GM12878 (cell line): ENCODE results near the gene PILRB. TPM values are rescaled to one million over a fixed set of nuclear protein-coding genes. Genes with fewer than 3 reads are reported as not detected.

Source experiments
- ATAC-seq: fragments of 200-7000 bp; cut with Tn5 transposase; 3 replicates; pipeline ENCODE4 v1.9.1; 2020; ENCODE audit warnings: mild to moderate bottlenecking, moderate library complexity
- BruUV-seq: library from RNA; stranded (reverse); fragments of 400-500 nt; replicated peaks from 2 replicates; lab custom pipeline; 2021; lab: Mats Ljungman, UMichigan
- CTCF ChIA-PET: fragments of 300-600 bp; sonication (Branson Sonifier 250); formaldehyde crosslinking; extraction: SDS; loops from one replicate; lab custom pipeline; 2021; ENCODE audit warnings: inconsistent platforms; lab: Yijun Ruan, JAX
- POLR2A ChIA-PET: fragments of 350-600 bp; formaldehyde crosslinking; extraction: SDS; loops from one replicate; lab custom pipeline; 2021; ENCODE audit warnings: inconsistent platforms; lab: Charles Lee
- RAD21 ChIA-PET: fragments of 300-600 bp; sonication (Branson Sonifier 250); formaldehyde crosslinking; loops from one replicate; lab custom pipeline; 2023; ENCODE audit warnings: antibody characterized with exemption; ENCODE audit not compliant: unreplicated experiment; lab: Charles Lee
- SMC1A ChIA-PET: fragments of 300-600 bp; sonication (Branson Sonifier 250); formaldehyde crosslinking; loops from one replicate; lab custom pipeline; 2023; ENCODE audit not compliant: unreplicated experiment, uncharacterized antibody; lab: Charles Lee
- DNase-seq: peaks from one replicate; pipeline ENCODE4 v3.0.0-alpha.2; 2011; ENCODE audit warnings: low read depth, low spot score
- FAIRE-seq: peaks from 3 replicates; lab custom pipeline; 2011; peaks lifted over from hg19 to GRCh38; lab: Jason Lieb, UNC
- H2AFZ ChIP-seq: 2 replicates; pipeline ENCODE4 v1.6.0; 2011; ENCODE audit warnings: low read depth, low read length, control low read depth; ENCODE audit not compliant: control insufficient read depth
- H3K27ac ChIP-seq: 2 replicates; pipeline ENCODE4 v1.5.1; 2011; ENCODE audit warnings: control low read depth; ENCODE audit not compliant: control insufficient read depth, insufficient read depth
- H3K27me3 ChIP-seq, 2 experiments: replicated peaks in 1 of 2; 2 replicates each; pipeline versions ENCODE4 v1.6.0 to v1.6.1; 2011; ENCODE audit warnings: low read length in 1 of 2; ENCODE audit not compliant: control insufficient read depth in 2 of 2, insufficient read depth in 2 of 2
- H3K36me3 ChIP-seq, 2 experiments: 2 replicates each; pipeline ENCODE4 v1.5.1; 2011; ENCODE audit warnings: low read length in 1 of 2; ENCODE audit not compliant: control insufficient read depth in 2 of 2, insufficient read depth in 2 of 2
- H3K4me1 ChIP-seq: 2 replicates; pipeline ENCODE4 v1.6.1; 2011; ENCODE audit warnings: mild to moderate bottlenecking, low read length, moderate library complexity, mixed read lengths; ENCODE audit not compliant: control insufficient read depth, insufficient read depth
- H3K4me2 ChIP-seq: 2 replicates; pipeline ENCODE4 v1.6.0; 2011; ENCODE audit warnings: control low read depth; ENCODE audit not compliant: control insufficient read depth, insufficient read depth
- H3K4me3 ChIP-seq: fragments of 200-600 bp; sonication (generic); 2 replicates; pipeline ENCODE4 v1.5.1; 2016
- H3K79me2 ChIP-seq: 2 replicates; pipeline ENCODE4 v1.6.0; 2011; ENCODE audit warnings: low read length; ENCODE audit not compliant: control insufficient read depth, insufficient read depth
- H3K9ac ChIP-seq: 2 replicates; pipeline ENCODE4 v1.8.0; 2011; ENCODE audit warnings: low read length, control low read depth, mixed read lengths; ENCODE audit not compliant: control insufficient read depth, insufficient read depth
- H3K9me3 ChIP-seq: replicated peaks from 3 replicates; pipeline ENCODE4 v1.5.1; 2011; ENCODE audit warnings: mild to moderate bottlenecking, low read length; ENCODE audit not compliant: control insufficient read depth, insufficient read depth
- H4K20me1 ChIP-seq: 2 replicates; pipeline ENCODE4 v1.6.0; 2011; ENCODE audit not compliant: control insufficient read depth, insufficient read depth
- ATF7 ChIP-seq: fragments of 450-650 bp; IDR thresholded peaks from 2 replicates; pipeline ENCODE4 v1.6.1; 2016; ENCODE audit warnings: low read depth, mild to moderate bottlenecking
- DPF2 ChIP-seq: fragments of 450-650 bp; IDR thresholded peaks from 2 replicates; pipeline ENCODE4 v1.6.1; 2017; ENCODE audit warnings: mild to moderate bottlenecking
- ESRRA ChIP-seq: IDR thresholded peaks from 2 replicates; pipeline ENCODE4 v1.6.1; 2012; ENCODE audit warnings: mild to moderate bottlenecking, low read length, improper control_type of control experiment
- FOS ChIP-seq: IDR thresholded peaks from 3 replicates; pipeline ENCODE4 v1.6.1; 2011; ENCODE audit warnings: borderline replicate concordance; ENCODE audit not compliant: insufficient read length; ENCODE audit errors: extremely low read depth
- KDM1A ChIP-seq: fragments of 200-600 bp; sonication (generic); IDR thresholded peaks from 2 replicates; pipeline ENCODE4 v1.6.1; 2016; ENCODE audit warnings: borderline replicate concordance
- NR2C1 ChIP-seq: fragments of 450-650 bp; IDR thresholded peaks from 2 replicates; pipeline ENCODE4 v1.6.1; 2017; ENCODE audit warnings: antibody characterized with exemption, mild to moderate bottlenecking, moderate library complexity
- RB1 ChIP-seq: fragments of 450-650 bp; formaldehyde crosslinking; IDR thresholded peaks from 2 replicates; pipeline ENCODE4 v1.6.1; 2017; ENCODE audit warnings: mild to moderate bottlenecking, borderline replicate concordance
- RBBP5 ChIP-seq: fragments of 200-600 bp; sonication (generic); conservative IDR thresholded peaks from 2 replicates; pipeline ENCODE4 v1.6.1; 2016
- SPI1 ChIP-seq: IDR thresholded peaks from 2 replicates; pipeline ENCODE4 v1.6.1; 2011; ENCODE audit warnings: low read depth, mild to moderate bottlenecking, low read length, moderate library complexity, borderline replicate concordance; ENCODE audit not compliant: insufficient read depth
- SUPT20H ChIP-seq: IDR thresholded peaks from 2 replicates; pipeline ENCODE4 v1.6.1; 2011; ENCODE audit warnings: low read depth, mild to moderate bottlenecking, low read length, moderate library complexity, borderline replicate concordance; ENCODE audit not compliant: control insufficient read depth
- SUZ12 ChIP-seq: fragments of 200-600 bp; sonication (generic); IDR thresholded peaks from one replicate; pipeline ENCODE4 v1.6.1; 2018; ENCODE audit warnings: antibody characterized with exemption, mild to moderate bottlenecking; ENCODE audit not compliant: unreplicated experiment
- YBX1 ChIP-seq: fragments of 450-650 bp; IDR thresholded peaks from 2 replicates; pipeline ENCODE4 v1.6.1; 2016; ENCODE audit warnings: antibody characterized with exemption
- ZSCAN29 ChIP-seq: fragments of 450-650 bp; IDR thresholded peaks from 2 replicates; pipeline ENCODE4 v1.6.1; 2017; ENCODE audit warnings: mild to moderate bottlenecking, moderate library complexity
- WGBS: methylation state at CpG from one replicate; pipeline ENCODE4 v1.1.6; 2016; ENCODE audit warnings: low lambda C conversion rate; ENCODE audit not compliant: insufficient replicate concordance, insufficient coverage; ENCODE audit errors: missing lambda C conversion rate; 5-methylcytosine and 5-hydroxymethylcytosine counted together
- in situ Hi-C: fragments of 300-500 bp; cut with MboI; formaldehyde crosslinking; loops from 9 replicates; pipeline ENCODE4 v1.14.3; 2018; ENCODE audit warnings: mixed read lengths
- intact Hi-C: fragments of 100-400 bp; cut with micrococcal nuclease; formaldehyde crosslinking; loops from one replicate; pipeline ENCODE4 v1.14.2; 2022; ENCODE audit not compliant: unreplicated experiment
- polyA plus RNA-seq, 11 experiments: library from polyadenylated mRNA; depleted of rRNA in 4 of 11; unstranded in 6 of 11; stranded (reverse) in 5 of 11; fragments of >200 nt; fragmentation: Nextera tagmentation in 4 of 11; fragmentation: Illumina TruSeq in 1 of 11; extraction: Ambion mirVana in 4 of 11; extraction: Trizol in 1 of 11; gene quantifications; 1 replicate in 1 of 11; 2 replicates in 10 of 11; pipeline versions ENCODE4 v1.2.1 to v1.2.3, GENCODE V29; 2011 to 2016; ENCODE audit warnings: inconsistent platforms in 2 of 11, missing spikeins in 2 of 11, low read depth in 1 of 11
- total RNA-seq, 4 experiments: library from RNA; depleted of rRNA in 3 of 4; stranded (reverse); fragments of >200 nt in 3 of 4; fragmentation: Illumina TruSeq in 1 of 4; extraction: Trizol in 1 of 4; gene quantifications; 2 replicates each; pipeline versions ENCODE4 v1.2.1 to v1.2.3, GENCODE V29; 2013 to 2021
- TF ChIP-seq, protein P1 (sequence below): fragments of 450-650 bp; IDR thresholded peaks from 2 replicates; pipeline ENCODE4 v1.6.1; 2017; ENCODE audit warnings: mild to moderate bottlenecking, moderate library complexity
- TF ChIP-seq, protein P2 (sequence below), 3 experiments: IDR thresholded peaks in 2 of 3; conservative IDR thresholded peaks in 1 of 3; 2 replicates each; pipeline ENCODE4 v1.5.1; 2011; ENCODE audit warnings: low read depth in 3 of 3, low read length in 3 of 3, mild to moderate bottlenecking in 3 of 3, control low read depth in 2 of 3, moderate library complexity in 2 of 3, inconsistent platforms in 1 of 3, mixed read lengths in 1 of 3; ENCODE audit not compliant: control insufficient read depth in 2 of 3, insufficient read depth in 1 of 3; ENCODE audit errors: extremely low read depth in 1 of 3

The PILRB gene
- total and polyA plus RNA-seq, 10 of the 15 experiments (the other 5 are each of a cell fraction or from before 2014, with no cell fraction given) = 2.6 to 50.3 (median 22.0) TPM

DNA sequence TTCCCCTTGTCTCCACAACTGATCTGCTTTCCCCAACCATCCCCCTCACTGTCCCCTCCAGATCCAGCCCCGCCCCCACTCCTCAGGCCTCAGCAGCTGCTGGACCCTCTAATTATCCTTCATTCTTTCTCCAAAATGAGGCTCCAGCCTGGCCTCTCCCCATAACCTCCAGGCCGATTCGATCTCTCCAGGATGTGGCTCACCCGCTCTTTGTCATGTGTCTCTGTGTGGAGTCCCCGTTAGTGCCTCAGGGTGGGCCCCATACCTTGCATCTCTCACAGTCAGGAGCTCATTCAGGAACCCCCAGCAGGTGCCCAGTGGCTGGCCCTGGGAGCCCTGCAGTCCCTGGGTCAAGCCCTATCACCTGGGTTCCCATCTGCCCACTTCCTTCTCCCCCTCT, 16.7 kb downstream of the PILRB start (continued):
- TF ChIP-seq, protein P1, sequence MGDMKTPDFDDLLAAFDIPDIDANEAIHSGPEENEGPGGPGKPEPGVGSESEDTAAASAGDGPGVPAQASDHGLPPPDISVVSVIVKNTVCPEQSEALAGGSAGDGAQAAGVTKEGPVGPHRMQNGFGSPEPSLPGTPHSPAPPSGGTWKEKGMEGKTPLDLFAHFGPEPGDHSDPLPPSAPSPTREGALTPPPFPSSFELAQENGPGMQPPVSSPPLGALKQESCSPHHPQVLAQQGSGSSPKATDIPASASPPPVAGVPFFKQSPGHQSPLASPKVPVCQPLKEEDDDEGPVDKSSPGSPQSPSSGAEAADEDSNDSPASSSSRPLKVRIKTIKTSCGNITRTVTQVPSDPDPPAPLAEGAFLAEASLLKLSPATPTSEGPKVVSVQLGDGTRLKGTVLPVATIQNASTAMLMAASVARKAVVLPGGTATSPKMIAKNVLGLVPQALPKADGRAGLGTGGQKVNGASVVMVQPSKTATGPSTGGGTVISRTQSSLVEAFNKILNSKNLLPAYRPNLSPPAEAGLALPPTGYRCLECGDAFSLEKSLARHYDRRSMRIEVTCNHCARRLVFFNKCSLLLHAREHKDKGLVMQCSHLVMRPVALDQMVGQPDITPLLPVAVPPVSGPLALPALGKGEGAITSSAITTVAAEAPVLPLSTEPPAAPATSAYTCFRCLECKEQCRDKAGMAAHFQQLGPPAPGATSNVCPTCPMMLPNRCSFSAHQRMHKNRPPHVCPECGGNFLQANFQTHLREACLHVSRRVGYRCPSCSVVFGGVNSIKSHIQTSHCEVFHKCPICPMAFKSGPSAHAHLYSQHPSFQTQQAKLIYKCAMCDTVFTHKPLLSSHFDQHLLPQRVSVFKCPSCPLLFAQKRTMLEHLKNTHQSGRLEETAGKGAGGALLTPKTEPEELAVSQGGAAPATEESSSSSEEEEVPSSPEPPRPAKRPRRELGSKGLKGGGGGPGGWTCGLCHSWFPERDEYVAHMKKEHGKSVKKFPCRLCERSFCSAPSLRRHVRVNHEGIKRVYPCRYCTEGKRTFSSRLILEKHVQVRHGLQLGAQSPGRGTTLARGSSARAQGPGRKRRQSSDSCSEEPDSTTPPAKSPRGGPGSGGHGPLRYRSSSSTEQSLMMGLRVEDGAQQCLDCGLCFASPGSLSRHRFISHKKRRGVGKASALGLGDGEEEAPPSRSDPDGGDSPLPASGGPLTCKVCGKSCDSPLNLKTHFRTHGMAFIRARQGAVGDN = peak; percentile 38; the same call in 1 of the 2 replicates

DNA sequence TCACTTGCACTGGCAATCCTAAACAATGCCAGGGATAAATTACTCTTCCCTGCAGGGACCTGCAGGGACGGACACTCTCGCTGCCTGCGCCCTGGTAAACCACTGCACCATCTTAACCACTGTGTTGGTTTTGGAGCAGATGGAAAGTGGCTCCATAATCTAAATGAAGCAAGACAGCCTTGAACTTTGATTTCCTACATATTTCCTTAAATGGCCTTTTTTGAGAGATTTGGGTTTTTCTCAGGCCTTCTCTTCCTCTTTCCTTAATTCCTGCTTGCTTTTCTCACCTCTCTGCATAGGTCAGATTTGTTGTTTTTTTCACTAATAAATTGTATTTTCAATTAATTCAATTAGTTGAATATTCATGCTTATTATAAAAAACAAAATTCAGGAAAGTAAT, 18.1 kb downstream of the PILRB start:
- intact Hi-C loops (no loop called here), in situ Hi-C loops (no loop called here)
- H3K9ac ChIP-seq = no peak overlapping the region
- H3K4me1 ChIP-seq = peaks cover 21% of the 10 kb centered on the region
- H2AFZ ChIP-seq = no peak overlapping the region
- CTCF ChIA-PET = interaction anchor here (0.6 to 10.0 kb wide), 3 partner anchors 31 to 93 kb away, joined by 3 to 134 read pairs (median 12); no protein-coding TSS in a partner anchor
- no peaks in the 10 kb centered on the region for H3K27me3 ChIP-seq
- RAD21 ChIA-PET = interaction anchor here (0.8 to 4.8 kb wide), 8 partner anchors 9 to 53 kb away, joined by 3 to 89 read pairs (median 19); partner anchors contain the start of genes MEPCE and ZCWPW1
- peaks cover 22% of the 10 kb centered on the region for H3K79me2 ChIP-seq
- peak; percentile 23 for FAIRE-seq
- no peak for DNase-seq
- H3K4me3 ChIP-seq = peak overlapping the region; percentile 61
- no peak overlapping the region for H3K27ac ChIP-seq
- no peak for ATAC-seq
- 99% methylated on average over 3 of the region's 3 CpGs for WGBS
- no TSS peak for BruUV-seq
- H4K20me1 ChIP-seq = no peaks in the 10 kb centered on the region
- no peak overlapping the region for H3K4me2 ChIP-seq
- no peaks in the 10 kb centered on the region for H3K9me3 ChIP-seq
- H3K36me3 ChIP-seq = no peaks in the 10 kb centered on the region
- POLR2A ChIA-PET = interaction anchor here (0.6 to 3.7 kb wide), 9 partner anchors 10 to 312 kb away, joined by 3 to 30 read pairs (median 7); partner anchors contain the start of gene ZCWPW1
- SMC1A ChIA-PET = interaction anchor here (0.7 to 3.9 kb wide), 10 partner anchors 8 to 39 kb away, joined by 3 to 65 read pairs (median 12); no protein-coding TSS in a partner anchor
- TF ChIP-seq SUPT20H = no peak
- no peak for TF ChIP-seq ZSCAN29
- no peak for TF ChIP-seq RB1
- TF ChIP-seq YBX1 = no peak
- TF ChIP-seq NR2C1 = no peak
- no peak for TF ChIP-seq ATF7
- no peak for TF ChIP-seq RBBP5
- no peak for TF ChIP-seq SUZ12
- TF ChIP-seq DPF2 = no peak
- TF ChIP-seq, protein P2, sequence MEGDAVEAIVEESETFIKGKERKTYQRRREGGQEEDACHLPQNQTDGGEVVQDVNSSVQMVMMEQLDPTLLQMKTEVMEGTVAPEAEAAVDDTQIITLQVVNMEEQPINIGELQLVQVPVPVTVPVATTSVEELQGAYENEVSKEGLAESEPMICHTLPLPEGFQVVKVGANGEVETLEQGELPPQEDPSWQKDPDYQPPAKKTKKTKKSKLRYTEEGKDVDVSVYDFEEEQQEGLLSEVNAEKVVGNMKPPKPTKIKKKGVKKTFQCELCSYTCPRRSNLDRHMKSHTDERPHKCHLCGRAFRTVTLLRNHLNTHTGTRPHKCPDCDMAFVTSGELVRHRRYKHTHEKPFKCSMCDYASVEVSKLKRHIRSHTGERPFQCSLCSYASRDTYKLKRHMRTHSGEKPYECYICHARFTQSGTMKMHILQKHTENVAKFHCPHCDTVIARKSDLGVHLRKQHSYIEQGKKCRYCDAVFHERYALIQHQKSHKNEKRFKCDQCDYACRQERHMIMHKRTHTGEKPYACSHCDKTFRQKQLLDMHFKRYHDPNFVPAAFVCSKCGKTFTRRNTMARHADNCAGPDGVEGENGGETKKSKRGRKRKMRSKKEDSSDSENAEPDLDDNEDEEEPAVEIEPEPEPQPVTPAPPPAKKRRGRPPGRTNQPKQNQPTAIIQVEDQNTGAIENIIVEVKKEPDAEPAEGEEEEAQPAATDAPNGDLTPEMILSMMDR (IDR thresholded peaks at IDR 0.05 in 2 of 3, conservative IDR thresholded peaks at IDR 0.05 in 1 of 3; ENCODE audit: control insufficient read depth in 2 of 3, extremely low read depth in 1 of 3, insufficient read depth in 1 of 3, low read depth in 3 of 3, low read length in 3 of 3) = no peak
- TF ChIP-seq FOS = no peak
- no peak for TF ChIP-seq ESRRA
- no peak for TF ChIP-seq SPI1
- TF ChIP-seq KDM1A = no peak
